COLO668 (cell line): ENCODE results near the gene CPLANE2.
A peak's percentile ranks its signal among the peaks of the same experiment; 100 is the strongest.
"Not testable (repeated sequence)": the region's sequence is repeated elsewhere in the genome, so short reads cannot be mapped to it uniquely, and the experiment has no call there.

ENCODE experiments used
- DNase-seq: peaks from one replicate; lab custom pipeline; 2025; ENCODE audit not compliant: unreplicated experiment; lab: John Stamatoyannopoulos, UW

Gene CPLANE2

GRCh38 chr1:16210581-16210980 lies 26.4 kb downstream of the CPLANE2 start:
- no peak for DNase-seq

DNA sequence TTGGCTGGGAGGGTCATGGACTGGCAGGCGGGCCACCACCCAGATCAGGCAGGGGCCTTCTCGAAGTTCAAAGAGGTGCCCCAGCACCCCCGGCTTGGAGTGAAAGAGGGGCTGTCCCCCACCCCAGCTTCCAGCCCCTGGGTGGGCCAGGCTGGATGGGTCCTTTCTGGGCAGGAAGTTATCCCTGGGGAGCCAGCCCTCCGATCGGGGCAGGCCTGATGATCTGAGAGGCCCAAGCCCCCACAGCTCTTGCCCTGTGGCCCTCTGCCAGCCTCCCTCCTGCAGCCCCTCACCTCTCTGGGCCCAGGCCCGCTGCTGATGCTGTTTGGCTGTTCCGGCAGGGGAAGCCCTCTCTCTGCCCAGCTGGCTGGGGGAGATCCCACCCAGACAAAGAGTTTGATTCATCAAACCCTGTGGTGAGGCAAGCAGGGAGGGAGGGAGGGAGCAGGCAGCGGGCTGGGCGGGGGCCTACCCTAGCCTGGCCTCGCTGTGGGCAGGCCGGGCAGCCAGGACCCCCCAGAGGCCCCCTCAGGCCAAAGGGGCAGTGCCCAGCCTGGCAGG lies 27.1 kb downstream of the CPLANE2 start:
- DNase-seq = no peak

- DNase-seq = no peak
These were observed 27.7 kb downstream of the CPLANE2 start for GRCh38 chr1:16209132-16209846.

DNA sequence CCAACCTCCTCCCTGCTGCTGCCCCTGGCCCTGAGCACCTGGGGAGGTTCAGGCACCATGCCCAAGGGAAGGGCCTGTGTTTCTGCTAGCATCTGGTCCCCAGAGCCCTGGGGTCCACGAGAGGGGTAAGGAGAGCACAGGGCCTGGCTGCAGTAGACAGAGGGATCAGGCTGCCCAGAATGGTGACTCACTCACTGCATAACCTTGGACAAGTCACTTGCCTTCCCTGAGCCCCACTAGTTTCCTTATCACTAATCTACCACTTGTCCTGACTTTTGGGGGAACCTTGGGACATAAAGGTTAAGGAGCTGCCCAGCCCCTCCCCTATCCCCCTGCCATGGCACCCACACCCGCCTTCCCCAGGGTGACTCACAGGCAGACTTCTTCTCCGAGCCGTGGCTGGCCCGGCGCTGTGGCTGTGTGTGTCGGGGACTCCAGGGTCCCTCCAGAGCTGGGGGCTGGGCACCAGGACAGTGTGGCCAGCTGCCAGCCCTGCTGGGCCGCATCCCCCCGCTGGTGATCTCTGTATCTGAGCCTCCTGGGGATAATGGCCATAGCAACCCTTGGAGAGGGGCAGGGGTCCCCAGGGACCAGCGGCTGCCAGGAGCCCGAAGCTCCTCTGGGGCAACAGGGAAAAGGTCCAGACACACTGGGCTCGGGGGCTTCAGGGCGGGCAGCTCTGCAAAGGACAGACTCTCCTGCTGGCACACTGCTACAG lies 28.6 kb downstream of the CPLANE2 start:
- DNase-seq = no peak

DNA sequence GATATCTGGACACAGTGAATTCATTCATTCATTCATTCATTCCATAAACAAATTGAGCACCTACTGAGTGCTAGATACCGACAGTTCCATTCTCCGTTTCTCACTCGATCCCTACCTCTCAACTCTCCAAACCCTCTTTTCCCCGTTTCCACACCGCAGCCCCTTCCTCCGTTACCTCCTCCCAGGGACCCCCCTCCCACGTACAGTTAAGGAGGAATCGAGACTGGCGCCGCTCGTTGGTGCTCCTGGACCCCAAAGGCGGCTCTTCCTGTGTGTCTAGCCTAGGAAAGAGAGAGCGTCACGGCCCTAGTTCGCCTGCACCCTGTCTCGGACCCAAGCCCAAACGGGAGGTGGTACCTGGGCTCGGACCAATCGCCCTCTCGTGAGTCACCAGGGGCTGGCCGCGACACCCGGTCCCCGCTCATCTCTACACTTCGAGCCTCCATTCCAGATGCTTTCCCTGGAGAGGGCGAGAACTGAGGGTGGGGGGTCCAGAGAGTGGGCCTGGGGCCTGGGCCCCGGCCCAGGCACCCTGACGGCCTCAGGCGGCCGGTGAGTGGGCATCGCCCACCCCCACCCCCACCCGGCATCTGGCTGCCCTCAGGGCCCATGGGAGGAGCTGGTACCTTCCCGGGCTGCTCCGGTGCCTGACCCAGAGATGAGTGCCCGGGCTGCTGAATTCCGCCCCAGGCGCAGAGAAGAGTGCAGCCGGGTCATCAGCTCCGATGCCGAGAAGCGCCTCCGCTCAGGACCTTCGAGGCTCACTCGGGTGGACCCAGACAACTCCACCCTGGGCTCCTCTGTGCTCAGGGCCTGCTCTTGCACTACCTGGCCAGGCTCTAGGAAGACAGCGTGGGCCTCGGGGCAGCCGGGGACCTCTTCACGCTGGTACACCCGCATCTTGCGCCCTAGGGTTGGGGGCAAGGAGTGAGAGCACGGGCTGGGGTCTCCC lies 29.4 kb downstream of the CPLANE2 start:
- DNase-seq = no peak

GRCh38 chr1:16206547-16207317 lies 30.3 kb downstream of the CPLANE2 start:
- DNase-seq = peak; percentile 99

GRCh38 chr1:16205891-16206546 lies 31.0 kb downstream of the CPLANE2 start:
- DNase-seq = no peak

DNA sequence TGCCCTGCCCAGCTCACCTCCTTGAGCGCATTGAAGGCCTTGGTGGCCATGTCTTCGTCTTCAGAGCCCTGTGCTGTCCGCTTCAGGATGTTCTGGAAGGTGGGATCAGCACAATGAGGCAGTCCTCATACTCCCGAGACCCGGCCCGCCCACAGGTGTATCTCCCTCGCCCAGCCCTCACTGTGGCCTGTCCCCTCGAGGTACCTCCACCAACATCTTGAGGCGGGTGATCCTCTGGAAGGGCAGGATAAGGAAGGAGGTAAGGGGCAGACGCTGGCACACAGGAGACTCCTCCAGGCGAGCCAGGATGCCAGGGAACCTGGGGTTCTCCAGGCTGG lies 31.7 kb downstream of the CPLANE2 start:
- no peak for DNase-seq

DNA sequence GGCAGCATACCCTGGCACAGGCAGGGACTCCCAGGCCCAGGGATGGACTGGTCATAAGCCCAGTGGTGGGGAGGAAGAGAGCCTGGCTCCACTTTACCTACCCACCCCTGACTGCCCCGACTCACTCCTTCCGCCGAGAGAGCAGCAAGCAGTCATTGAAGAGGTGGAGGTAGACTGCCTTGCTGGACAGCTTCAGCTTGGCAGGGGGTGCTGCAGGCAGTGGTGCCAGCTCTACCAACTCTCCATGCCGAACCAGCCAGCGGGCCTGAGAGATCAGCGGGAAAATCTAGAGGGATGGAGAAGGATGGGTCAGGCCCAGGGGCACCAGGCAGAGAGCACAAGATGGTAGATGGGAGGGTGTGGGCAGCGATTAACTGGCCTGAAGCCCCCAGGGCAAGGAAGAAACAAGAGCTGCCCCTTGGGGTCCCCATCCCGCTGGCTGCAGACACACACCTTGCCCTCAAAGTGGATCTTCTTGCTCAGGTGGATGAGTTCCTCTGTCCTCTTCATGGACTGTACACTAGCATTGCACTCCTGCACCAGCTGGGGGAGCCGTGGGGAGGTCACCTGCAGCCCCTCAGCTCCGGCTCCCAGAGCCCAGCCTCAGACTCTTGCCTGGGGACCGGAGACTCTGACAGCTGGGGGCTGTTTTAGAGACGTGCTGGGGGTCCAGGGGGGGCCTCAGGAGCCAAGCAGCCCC lies 32.2 kb downstream of the CPLANE2 start:
- peak; percentile 70 for DNase-seq

DNA sequence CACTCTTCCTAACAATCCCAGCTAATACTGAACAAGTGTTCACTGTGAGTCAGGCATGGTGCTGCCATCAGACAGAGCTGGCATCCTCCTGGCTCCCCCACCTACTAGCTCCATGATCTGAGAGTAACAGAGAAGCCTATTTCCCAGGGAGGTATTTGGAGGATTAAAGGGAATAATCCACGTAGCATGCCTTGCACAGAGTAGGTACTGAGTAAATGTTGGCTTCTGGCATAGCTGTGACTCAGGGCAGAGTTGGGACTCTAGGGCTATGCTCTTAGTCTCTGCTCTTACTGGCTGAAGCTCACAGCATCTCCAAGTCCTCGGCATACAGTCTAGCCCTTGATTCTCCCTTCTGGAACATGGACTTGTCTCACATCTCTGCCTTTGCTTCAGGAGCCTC lies 32.8 kb downstream of the CPLANE2 start:
- DNase-seq = no peak

DNA sequence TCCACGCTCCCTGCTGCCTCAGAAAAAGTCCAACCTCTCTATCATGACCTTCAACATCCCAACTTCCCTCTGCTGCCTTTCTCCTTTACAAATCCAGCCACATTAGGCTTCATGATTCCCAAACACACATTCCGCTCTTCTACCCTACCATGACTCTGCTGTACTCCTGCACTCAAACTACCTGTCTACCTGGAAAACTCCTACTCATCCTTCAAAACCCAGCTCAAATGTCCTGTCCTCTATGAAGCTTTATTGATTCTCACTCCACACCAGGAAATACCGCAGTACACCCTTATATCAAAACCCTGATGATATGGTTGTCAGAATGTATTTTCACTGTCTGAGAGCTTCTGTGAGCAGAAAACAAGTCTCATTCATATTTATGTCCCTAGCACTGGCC lies 33.4 kb downstream of the CPLANE2 start:
- DNase-seq = no peak

DNA sequence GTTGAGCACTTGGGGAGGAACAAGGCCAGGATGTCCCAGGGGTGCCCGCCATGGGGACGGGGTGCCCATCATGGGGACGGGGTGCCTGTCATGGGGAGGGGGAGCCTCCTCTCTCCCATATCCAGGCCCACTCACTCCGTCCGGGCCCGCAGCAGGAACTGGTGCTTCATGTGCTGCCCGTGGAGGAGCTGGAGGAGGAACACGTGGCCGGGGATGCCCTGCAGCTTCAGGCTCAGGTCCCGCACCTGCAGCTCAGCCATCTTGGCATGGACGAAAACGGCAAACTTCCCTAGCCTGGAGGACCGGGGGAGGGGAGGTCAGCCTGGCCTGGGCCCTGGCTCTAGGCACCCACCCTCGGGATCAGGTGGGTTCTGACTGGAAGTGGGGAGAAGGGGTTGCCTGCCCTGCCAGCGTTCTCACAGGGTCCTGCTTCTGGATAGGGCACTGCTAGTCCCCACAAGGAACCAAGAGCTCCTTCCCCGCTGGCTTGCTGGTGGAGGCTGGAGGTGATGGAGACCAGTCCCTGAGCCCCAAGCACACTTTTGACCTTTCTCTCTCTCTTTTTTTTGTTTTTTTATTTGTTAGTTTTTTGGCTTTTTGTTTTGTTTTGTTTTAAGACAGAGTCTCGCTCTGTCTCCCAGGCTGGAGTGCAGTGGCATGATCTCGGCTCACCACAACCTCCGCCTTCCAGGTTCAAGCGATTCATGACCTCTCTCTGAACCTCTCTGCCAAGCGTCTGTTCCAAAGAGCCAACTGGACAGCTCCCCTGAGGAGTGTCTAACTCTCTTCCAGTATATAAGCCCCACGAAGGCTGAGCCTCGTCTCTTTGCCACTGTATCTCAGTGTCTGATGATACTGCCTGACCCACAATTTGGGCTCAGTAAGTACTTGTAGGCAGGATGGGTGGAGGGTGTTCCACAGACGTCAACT lies 34.4 kb downstream of the CPLANE2 start:
- DNase-seq = no peak

GRCh38 chr1:16199700-16200099 lies 37.3 kb downstream of the CPLANE2 start:
- DNase-seq = no peak

DNA sequence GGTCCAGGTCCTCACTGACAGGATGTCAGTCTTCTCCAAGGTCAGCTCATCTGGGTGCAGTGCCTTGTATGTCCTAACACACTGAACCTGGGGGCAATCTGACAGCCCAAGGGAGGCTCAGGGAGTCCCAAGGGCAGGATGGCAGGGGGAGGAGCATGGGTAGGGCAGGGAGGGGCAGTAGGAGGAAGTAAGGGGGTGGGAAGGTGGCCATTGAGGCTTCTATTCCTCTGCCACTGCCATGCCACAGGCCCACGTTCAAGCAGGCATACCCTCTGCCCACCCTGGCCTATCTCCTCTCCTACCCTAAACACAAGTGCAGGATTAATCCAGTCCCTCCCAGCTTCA lies 37.9 kb downstream of the CPLANE2 start:
- DNase-seq = no peak

GRCh38 chr1:16198444-16199156 lies 38.4 kb downstream of the CPLANE2 start:
- DNase-seq = no peak

DNA sequence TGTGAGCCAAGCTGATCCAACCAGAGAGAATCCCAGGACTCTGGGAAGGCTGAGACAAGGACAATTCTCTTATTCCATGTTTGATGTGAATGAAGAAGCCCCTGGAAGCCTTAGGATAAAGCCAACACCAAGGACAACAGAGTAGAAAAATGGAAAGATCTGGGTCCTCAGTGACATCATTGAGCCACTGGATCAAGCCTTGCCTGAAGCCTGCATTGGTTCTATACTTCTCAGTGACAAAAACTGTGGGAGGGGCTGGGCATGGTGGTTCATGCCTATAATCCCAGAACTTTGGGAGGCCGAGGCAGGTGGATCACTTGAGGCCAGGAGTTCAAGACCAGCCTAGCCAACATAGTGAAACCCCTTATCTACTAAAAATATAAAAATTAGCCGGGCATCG lies 40.1 kb downstream of the CPLANE2 start:
- DNase-seq = no peak

GRCh38 chr1:16196139-16196538 lies 40.8 kb downstream of the CPLANE2 start:
- not testable (repeated sequence) for DNase-seq

DNA sequence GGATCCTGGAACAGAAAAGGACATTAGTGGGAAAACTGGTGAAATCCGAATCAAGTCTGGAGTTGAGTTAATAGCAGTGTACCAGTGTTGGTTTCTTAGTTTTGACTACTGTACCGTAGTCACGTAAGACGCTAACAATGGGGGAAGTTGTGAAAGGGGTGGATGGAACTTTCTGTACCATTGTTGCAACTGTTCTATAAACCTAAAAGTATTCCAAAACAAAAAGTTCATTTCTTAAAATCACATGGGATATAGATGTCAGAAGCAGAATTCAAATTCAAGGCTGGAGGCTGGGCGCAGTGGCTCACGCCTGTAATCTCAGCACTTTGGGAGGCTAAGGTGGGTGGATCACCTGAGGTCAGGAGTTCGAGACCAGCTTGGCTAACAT lies 41.5 kb downstream of the CPLANE2 start:
- no peak for DNase-seq
